ENCODE results near the gene DNAJC1. TPM values are rescaled to one million over a fixed set of nuclear protein-coding genes. Genes with fewer than 3 reads are reported as not detected.
A peak's percentile ranks its signal among the peaks of the same experiment; 100 is the strongest.

Gene DNAJC1
- polyA plus RNA-seq, 2 of the 4 experiments (the other 2 are of a cell fraction) = 19.2 to 34.2 TPM

GRCh38 chr10:21830037-21830436 lies 173.5 kb downstream of the DNAJC1 start:
- TF ChIP-seq HOXA7 (CRISPR knock-in tag; IDR thresholded peaks at IDR 0.05) = no peak
- peak; percentile 19; the same call in 1 of the 2 replicates for TF ChIP-seq KDM1A (IDR thresholded peaks at IDR 0.05; ENCODE audit: low read depth)
- no peak for TF ChIP-seq CEBPB (IDR thresholded peaks at IDR 0.05)
- no peak for TF ChIP-seq POLR2A (IDR thresholded peaks at IDR 0.05; ENCODE audit: low read length)
- H3K4me1 ChIP-seq = no peaks in the 10 kb centered on the region
- DNase-seq (ENCODE audit: low read depth in 1 of 2, low spot score in 1 of 2) (no peak), FAIRE-seq (no peak), ATAC-seq (no peak)
- no peak overlapping the region for H3K4me2 ChIP-seq
- H3K27ac ChIP-seq = no peak overlapping the region
- peaks cover 54% of the 10 kb centered on the region for H3K9me3 ChIP-seq
- ChIA-PET CTCF (no interaction called here), POLR2A (no interaction called here)
- no peak overlapping the region for H3K4me3 ChIP-seq

GRCh38 chr10:21827308-21827707 lies 176.2 kb downstream of the DNAJC1 start:
- TF ChIP-seq SREBF2 (IDR thresholded peaks at IDR 0.05) (no peak), REST (IDR thresholded peaks at IDR 0.05) (no peak), CBX8 (IDR thresholded peaks at IDR 0.05) (no peak), CEBPB (IDR thresholded peaks at IDR 0.05) (no peak), ZSCAN20 (CRISPR knock-in tag; IDR thresholded peaks at IDR 0.05) (no peak), KDM5A (IDR thresholded peaks at IDR 0.05) (no peak), EHMT2 (IDR thresholded peaks at IDR 0.05; ENCODE audit: low read depth) (no peak), CBX2 (IDR thresholded peaks at IDR 0.05; ENCODE audit: borderline replicate concordance, low read depth) (no peak)
- TF ChIP-seq, protein P1, sequence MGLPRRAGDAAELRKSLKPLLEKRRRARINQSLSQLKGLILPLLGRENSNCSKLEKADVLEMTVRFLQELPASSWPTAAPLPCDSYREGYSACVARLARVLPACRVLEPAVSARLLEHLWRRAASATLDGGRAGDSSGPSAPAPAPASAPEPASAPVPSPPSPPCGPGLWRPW (IDR thresholded peaks at IDR 0.05) = no peak
- WGBS (ENCODE audit: missing lambda C conversion rate) = 87% methylated on average over 3 of the region's 3 CpGs
- H3K9me3 ChIP-seq = peaks cover 52% of the 10 kb centered on the region
- no peaks in the 10 kb centered on the region for H3K4me1 ChIP-seq
- ChIA-PET CTCF (no interaction called here), POLR2A (no interaction called here)
- H3K4me2 ChIP-seq = no peak overlapping the region
- DNase-seq (ENCODE audit: low read depth in 1 of 2, low spot score in 1 of 2) = no peak
- H3K4me3 ChIP-seq = no peak overlapping the region
- no peak for FAIRE-seq
- ATAC-seq = no peak
- no peak overlapping the region for H3K27ac ChIP-seq

DNA sequence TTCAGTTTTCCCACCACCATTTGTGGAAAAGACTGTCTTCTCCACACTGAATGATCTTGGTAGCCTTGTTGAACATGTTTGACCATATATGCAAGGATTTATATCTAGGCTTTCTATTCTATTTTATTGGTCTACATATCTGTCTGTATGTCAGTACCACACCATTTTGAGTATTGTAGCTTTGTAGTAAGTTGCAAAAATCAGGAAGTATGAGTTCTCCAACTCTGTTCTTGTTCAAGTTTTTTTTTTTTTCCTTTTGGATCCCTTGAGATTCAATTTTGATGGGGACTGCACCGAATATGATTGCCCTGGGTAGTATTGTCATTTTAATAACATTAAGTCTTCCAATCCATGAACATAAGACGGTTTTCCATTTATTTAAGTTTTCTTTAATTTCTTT lies 176.8 kb downstream of the DNAJC1 start:
- H3K4me3 ChIP-seq = no peak overlapping the region
- 66% methylated on average over 2 of the region's 2 CpGs for WGBS (ENCODE audit: missing lambda C conversion rate)
- no peak overlapping the region for H3K4me2 ChIP-seq
- H3K9me3 ChIP-seq = peaks cover 52% of the 10 kb centered on the region
- no peak for ATAC-seq
- POLR2A ChIA-PET = no interaction called here
- H3K27ac ChIP-seq = no peak overlapping the region
- no peak for TF ChIP-seq FOXS1 (CRISPR knock-in tag; IDR thresholded peaks at IDR 0.05)
- TF ChIP-seq SREBF2 (IDR thresholded peaks at IDR 0.05) = no peak
- TF ChIP-seq KDM5A (IDR thresholded peaks at IDR 0.05) = no peak
- no peak for DNase-seq (ENCODE audit: low read depth in 1 of 2, low spot score in 1 of 2)
- H3K4me1 ChIP-seq = no peaks in the 10 kb centered on the region
- CTCF ChIA-PET = no interaction called here
- no peak for FAIRE-seq

DNA sequence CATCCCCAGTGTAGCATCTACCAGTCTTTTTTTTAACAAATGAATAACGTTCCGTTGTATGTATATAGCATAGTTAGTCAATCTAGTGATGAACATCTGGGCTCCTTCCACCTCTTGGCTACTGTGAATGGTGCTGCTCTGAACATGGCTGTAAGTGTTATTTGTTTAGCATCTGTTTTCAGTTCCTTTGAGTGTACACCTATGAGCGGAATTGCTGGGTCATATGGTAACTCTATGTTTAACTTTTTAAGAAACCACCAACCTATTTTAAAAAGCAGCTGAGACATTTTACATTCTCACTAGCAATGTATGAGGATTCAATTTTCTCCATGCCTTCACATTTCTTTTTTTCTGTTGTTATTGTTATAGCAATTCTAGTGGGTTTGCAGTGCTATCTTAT lies 178.2 kb downstream of the DNAJC1 start:
- ChIA-PET POLR2A (no interaction called here), CTCF (interaction anchor here (1.0 kb wide), 1 partner anchor 920 kb away, joined by 3 read pairs; no protein-coding TSS in a partner anchor)
- Histone ChIP-seq H3K27ac (no peak overlapping the region), H3K4me3 (no peak overlapping the region), H3K9me3 (peaks cover 47% of the 10 kb centered on the region), H3K4me2 (no peak overlapping the region), H3K4me1 (no peaks in the 10 kb centered on the region)
- TF ChIP-seq, protein P1 (IDR thresholded peaks at IDR 0.05) = no peak
- TF ChIP-seq, protein P2, sequence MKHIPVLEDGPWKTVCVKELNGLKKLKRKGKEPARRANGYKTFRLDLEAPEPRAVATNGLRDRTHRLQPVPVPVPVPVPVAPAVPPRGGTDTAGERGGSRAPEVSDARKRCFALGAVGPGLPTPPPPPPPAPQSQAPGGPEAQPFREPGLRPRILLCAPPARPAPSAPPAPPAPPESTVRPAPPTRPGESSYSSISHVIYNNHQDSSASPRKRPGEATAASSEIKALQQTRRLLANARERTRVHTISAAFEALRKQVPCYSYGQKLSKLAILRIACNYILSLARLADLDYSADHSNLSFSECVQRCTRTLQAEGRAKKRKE (CRISPR knock-in tag; IDR thresholded peaks at IDR 0.05; ENCODE audit: low read depth) = no peak
- TF ChIP-seq ZFP36 (IDR thresholded peaks at IDR 0.05; ENCODE audit: borderline replicate concordance, partially characterized antibody) = no peak
- no peak for TF ChIP-seq NR3C1 (IDR thresholded peaks at IDR 0.05)
- TF ChIP-seq USF2 (IDR thresholded peaks at IDR 0.05) = no peak
- no peak for TF ChIP-seq MAZ (IDR thresholded peaks at IDR 0.05; ENCODE audit: borderline replicate concordance, low read depth, low read length)
- TF ChIP-seq TP53 (CRISPR knock-in tag; IDR thresholded peaks at IDR 0.05) = no peak
- TF ChIP-seq JUNB (IDR thresholded peaks at IDR 0.05) = no peak
- no peak for TF ChIP-seq CBX8 (IDR thresholded peaks at IDR 0.05)
- no peak for TF ChIP-seq FOSL2 (IDR thresholded peaks at IDR 0.05)
- no peak for TF ChIP-seq FOSL2 (CRISPR knock-in tag; IDR thresholded peaks at IDR 0.05)
- TF ChIP-seq RFX5 (IDR thresholded peaks at IDR 0.05) = no peak
- no peak for TF ChIP-seq KDM5A (IDR thresholded peaks at IDR 0.05)
- no peak for TF ChIP-seq MAFK (IDR thresholded peaks at IDR 0.05; ENCODE audit: partially characterized antibody)
- TF ChIP-seq RNF2 (IDR thresholded peaks at IDR 0.05; ENCODE audit: borderline replicate concordance, low read depth) = no peak
- TF ChIP-seq CHD4 (IDR thresholded peaks at IDR 0.05; ENCODE audit: borderline replicate concordance) = no peak
- no peak for TF ChIP-seq KDM1A (IDR thresholded peaks at IDR 0.05; ENCODE audit: low read depth)
- no peak for TF ChIP-seq SREBF2 (IDR thresholded peaks at IDR 0.05)
- TF ChIP-seq EP300 (IDR thresholded peaks at IDR 0.05) = no peak
- no peak for TF ChIP-seq TFCP2L1 (CRISPR knock-in tag; IDR thresholded peaks at IDR 0.05)
- no peak for FAIRE-seq
- no peak for ATAC-seq
- 95% methylated on average over 3 of the region's 3 CpGs for WGBS (ENCODE audit: missing lambda C conversion rate)
- DNase-seq (ENCODE audit: low read depth in 1 of 2, low spot score in 1 of 2) = peak in 1 of 2 experiments; percentile 28
